Kidney (tissue), 14 donors: ENCODE measurements around the gene KIAA0513. TPM values are rescaled to one million over a fixed set of nuclear protein-coding genes. Genes with fewer than 3 reads are reported as not detected.

ENCODE experiments used
- DNase-seq, 5 donors: peaks; one replicate each; pipeline ENCODE4 v3.0.0-alpha.2; 2013 to 2020
- FAIRE-seq: peaks from 2 replicates; lab custom pipeline; 2012; peaks lifted over from hg19 to GRCh38; lab: Jason Lieb, UNC
- H3K27ac ChIP-seq, 2 donors: one replicate each; pipeline ENCODE4 v1.7.0; 2013; ENCODE audit warnings: low read depth in 2 of 2, low read length in 2 of 2, inconsistent platforms in 1 of 2
- H3K27me3 ChIP-seq: one replicate; pipeline ENCODE4 v1.7.1; 2013; ENCODE audit warnings: low read length, inconsistent platforms; ENCODE audit not compliant: control insufficient read depth, insufficient read depth
- H3K36me3 ChIP-seq, 3 donors: one replicate each; pipeline versions ENCODE4 v1.7.0 to v1.7.1; 2013; ENCODE audit warnings: low read length in 3 of 3, control low read depth in 1 of 3, inconsistent platforms in 1 of 3; ENCODE audit not compliant: insufficient read depth in 3 of 3, control insufficient read depth in 2 of 3
- H3K4me1 ChIP-seq, 3 donors: one replicate each; pipeline versions ENCODE4 v1.7.0 to v1.7.1; 2013; ENCODE audit warnings: low read length in 3 of 3, inconsistent platforms in 1 of 3, low read depth in 1 of 3; ENCODE audit not compliant: control insufficient read depth in 2 of 3, insufficient read depth in 2 of 3
- H3K4me3 ChIP-seq, 3 donors: one replicate each; pipeline versions ENCODE4 v1.7.0 to v1.8.1; 2013; ENCODE audit warnings: low read length in 3 of 3, control low read depth in 1 of 3, inconsistent platforms in 1 of 3
- H3K9ac ChIP-seq, 3 donors: one replicate each; pipeline versions ENCODE4 v1.7.0 to v1.7.1; 2013; ENCODE audit warnings: low read length in 3 of 3, control low read depth in 1 of 3, inconsistent platforms in 1 of 3
- H3K9me3 ChIP-seq, 3 donors: one replicate each; pipeline versions ENCODE4 v1.7.0 to v1.7.1; 2013; ENCODE audit warnings: low read length in 3 of 3, control low read depth in 1 of 3, inconsistent platforms in 1 of 3; ENCODE audit not compliant: control insufficient read depth in 2 of 3, insufficient read depth in 1 of 3
- intact Hi-C: fragments of 100-400 bp; cut with DNase I; formaldehyde crosslinking; loops from one replicate; pipeline ENCODE4 v1.11.1; 2022
- polyA plus RNA-seq: library from polyadenylated mRNA; stranded (reverse); fragments of 350-450 nt; fragmentation: Illumina TruSeq; extraction: RNeasy Lipid Tissue Mini Kit (QIAGEN cat#74804); gene quantifications from one replicate; pipeline ENCODE4 v1.2.3, GENCODE V29; 2014; ENCODE audit warnings: low read depth, low replicate concordance; ENCODE audit not compliant: insufficient read depth
- total RNA-seq: library from RNA; stranded (reverse); fragmentation: NEBNext Ultra II Directional; extraction: Animal tissue kit (Norgen Biotek cat#: 25700); gene quantifications from one replicate; pipeline ENCODE4 v1.2.1, GENCODE V29; 2021
- TF ChIP-seq, protein P1 (sequence below): IDR thresholded peaks from 3 replicates; pipeline ENCODE4 v1.5.1; 2012; ENCODE audit warnings: mild to moderate bottlenecking, moderate library complexity, borderline replicate concordance; ENCODE audit not compliant: insufficient read depth; ENCODE audit errors: extremely low read depth
- donor health status: control.
- donor health status: control.
- donor health status: control.
- donor health status: control.
- donor health status: control.
- donor health status: DM: yes; HTN: yes; CAD: no.
- donor health status: Normal renal cell carcinoma (clear cell type).

The KIAA0513 gene
- total and polyA plus RNA-seq, 2 donors from 2014 or later: 2.6 to 19.2 TPM

DNA sequence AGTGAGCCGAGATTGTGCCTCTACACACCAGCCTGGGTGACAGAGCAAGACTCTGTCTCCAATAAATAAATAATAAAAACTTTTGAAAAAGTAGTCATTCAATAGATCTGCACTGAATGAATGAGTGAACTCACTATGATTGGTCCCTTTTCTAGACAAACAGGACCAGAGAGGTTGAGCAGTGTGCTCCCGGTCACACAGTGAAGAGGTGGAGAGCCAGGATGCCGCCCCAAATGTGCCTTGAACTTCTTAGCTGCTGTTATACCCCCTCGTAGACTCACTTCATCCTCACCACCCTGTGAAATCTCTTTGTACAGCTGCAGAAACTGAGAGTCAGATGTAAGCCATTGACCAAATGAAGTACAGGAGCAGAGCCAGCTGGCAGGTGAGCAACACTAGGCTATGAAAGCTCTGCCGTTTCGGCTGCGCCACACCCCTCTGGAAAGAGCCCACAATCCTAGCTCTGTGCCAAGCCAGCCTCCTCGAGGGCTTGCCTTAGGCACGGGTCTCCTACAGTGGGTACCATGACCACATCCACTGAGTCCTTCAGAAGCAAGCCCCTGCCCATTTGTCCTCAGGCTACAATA lies 7.8 kb upstream of the KIAA0513 start:
- FAIRE-seq: no peak
- TF ChIP-seq, protein P1, sequence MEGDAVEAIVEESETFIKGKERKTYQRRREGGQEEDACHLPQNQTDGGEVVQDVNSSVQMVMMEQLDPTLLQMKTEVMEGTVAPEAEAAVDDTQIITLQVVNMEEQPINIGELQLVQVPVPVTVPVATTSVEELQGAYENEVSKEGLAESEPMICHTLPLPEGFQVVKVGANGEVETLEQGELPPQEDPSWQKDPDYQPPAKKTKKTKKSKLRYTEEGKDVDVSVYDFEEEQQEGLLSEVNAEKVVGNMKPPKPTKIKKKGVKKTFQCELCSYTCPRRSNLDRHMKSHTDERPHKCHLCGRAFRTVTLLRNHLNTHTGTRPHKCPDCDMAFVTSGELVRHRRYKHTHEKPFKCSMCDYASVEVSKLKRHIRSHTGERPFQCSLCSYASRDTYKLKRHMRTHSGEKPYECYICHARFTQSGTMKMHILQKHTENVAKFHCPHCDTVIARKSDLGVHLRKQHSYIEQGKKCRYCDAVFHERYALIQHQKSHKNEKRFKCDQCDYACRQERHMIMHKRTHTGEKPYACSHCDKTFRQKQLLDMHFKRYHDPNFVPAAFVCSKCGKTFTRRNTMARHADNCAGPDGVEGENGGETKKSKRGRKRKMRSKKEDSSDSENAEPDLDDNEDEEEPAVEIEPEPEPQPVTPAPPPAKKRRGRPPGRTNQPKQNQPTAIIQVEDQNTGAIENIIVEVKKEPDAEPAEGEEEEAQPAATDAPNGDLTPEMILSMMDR: no peak
- Histone ChIP-seq H3K9ac (no peak overlapping the region), H3K36me3 (no peaks in the 10 kb centered on the region), H3K9me3 (no peaks in the 10 kb centered on the region), H3K4me3 (no peak overlapping the region), H3K27me3 (no peaks in the 10 kb centered on the region), H3K27ac (peak overlapping the region; percentile 47 to 50), H3K4me1 (peaks cover under 1 to 5% (median 4%) of the 10 kb centered on the region in 3 donors)
- intact Hi-C loops: no loop called here
- DNase-seq: peak in 1 of 5 donors; percentile 80

DNA sequence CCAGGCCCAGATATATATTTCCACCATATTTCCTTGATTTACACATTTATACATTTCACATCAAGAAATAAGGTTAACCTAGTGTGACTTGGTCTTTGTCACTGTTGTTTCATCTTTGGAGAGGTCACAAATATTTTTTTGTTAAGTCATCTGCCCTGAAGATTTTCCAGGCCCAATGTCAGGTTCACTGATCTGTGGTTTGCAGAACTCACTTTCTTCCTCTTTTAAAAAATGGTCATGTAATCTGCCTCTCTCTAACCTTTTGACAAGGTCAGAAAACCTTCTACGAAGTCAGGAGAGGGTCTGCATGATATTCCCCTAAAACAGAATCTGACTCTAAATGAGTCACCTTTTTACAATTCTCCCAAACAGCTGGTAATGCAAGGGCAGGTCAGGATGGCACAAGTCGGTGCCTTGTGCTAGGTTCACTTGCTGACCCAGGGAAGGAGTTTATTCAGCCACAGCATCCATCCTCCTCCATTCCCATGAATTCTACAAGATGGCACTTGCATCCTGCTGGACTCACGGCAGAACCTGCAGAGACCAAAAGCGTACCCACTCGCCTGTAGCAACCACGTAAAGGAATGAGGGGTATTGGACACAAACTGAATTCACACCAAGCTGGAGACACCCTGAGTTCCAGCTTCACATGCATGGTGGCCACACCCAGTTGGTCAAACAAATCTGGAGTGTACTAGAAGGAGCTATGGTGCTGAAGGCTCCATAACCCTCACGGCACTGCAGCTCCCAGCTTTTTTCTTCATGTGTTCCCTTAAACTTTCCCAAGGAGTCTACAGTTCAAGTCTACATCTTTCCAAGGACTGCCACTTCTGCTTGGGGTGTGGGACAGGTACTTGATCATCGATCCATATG lies 1.6 kb upstream of the KIAA0513 start:
- TF ChIP-seq, protein P1: no peak
- FAIRE-seq (no peak), DNase-seq (peak in 1 of 5 donors; percentile 33)
- no peaks in the 10 kb centered on the region for H3K27me3 ChIP-seq
- H3K9ac ChIP-seq: no peak overlapping the region
- no peaks in the 10 kb centered on the region for H3K9me3 ChIP-seq
- H3K36me3 ChIP-seq: no peaks in the 10 kb centered on the region
- peak overlapping the region in 1 of 3 donors; percentile 86 for H3K4me3 ChIP-seq
- no peak overlapping the region for H3K27ac ChIP-seq
- intact Hi-C loops: no loop called here
- peaks cover 0 to 14% (median 6%) of the 10 kb centered on the region in 3 donors for H3K4me1 ChIP-seq

DNA sequence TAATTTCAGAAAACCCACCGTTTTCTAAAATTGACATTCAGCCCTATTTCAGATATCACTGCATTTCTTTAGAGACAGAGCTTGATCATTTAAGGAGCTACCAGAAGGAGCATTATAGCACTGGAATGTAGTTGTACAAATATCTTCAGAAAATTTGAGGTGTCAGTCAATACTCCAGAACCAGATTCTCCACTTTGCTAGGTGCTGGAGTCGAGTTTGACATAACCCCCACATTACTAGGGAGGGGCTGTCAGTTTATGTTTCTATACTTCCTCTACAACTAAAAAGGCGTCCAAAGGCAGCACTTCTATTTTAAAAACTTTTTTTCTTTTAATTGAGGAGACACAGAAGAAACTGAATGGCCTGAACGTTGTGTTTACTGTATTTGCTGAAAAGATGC lies 892 bp upstream of the KIAA0513 start:
- no peaks in the 10 kb centered on the region for H3K9me3 ChIP-seq
- no peak for FAIRE-seq
- peaks cover 0 to 14% (median 6%) of the 10 kb centered on the region in 3 donors for H3K4me1 ChIP-seq
- no peak overlapping the region for H3K27ac ChIP-seq
- peak overlapping the region; percentile 88 to 96 (median 91) for H3K9ac ChIP-seq
- no peak for DNase-seq
- intact Hi-C loops: no loop called here
- H3K36me3 ChIP-seq: no peaks in the 10 kb centered on the region
- peak overlapping the region; percentile 86 to 95 (median 95) for H3K4me3 ChIP-seq
- TF ChIP-seq, protein P1: no peak
- H3K27me3 ChIP-seq: no peaks in the 10 kb centered on the region
